Measurements from ENCODE around the gene RPSA.

DNA sequence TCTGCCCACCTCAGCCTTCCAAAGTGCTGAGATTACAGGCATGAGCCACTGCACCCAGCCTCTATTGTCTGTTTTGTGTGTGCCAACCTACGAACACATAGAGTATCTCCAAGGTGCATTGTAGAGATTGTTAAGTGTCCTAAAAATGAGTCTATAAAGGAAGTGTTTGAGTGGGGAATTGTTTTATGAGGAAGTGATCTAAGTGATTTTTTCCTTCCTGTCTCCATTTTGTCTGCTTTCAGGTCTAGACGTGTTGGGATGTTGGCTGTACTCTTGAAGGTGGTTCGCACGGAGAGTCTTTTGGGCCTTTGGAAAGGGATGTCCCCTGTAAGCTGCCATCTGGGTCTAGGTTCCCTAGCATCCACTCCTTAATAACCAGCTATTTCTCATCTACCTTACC lies 16.3 kb upstream of the RPSA start:
- TF ChIP-seq EZH2phosphoT487 (IDR thresholded peaks at IDR 0.05; ENCODE audit: borderline replicate concordance) (no peak), CTCF (conservative IDR thresholded peaks at IDR 0.05; ENCODE audit: low read length) (no peak)
